KMS-11 (cell line): ENCODE results near the gene TRIM31.

Source experiments
- H2AFZ ChIP-seq: fragments of 200-600 bp; sonication (generic); 2 replicates; pipeline ENCODE4 v1.6.1; 2016; ENCODE audit warnings: antibody characterized with exemption, mixed run types, low read depth
- H3K27ac ChIP-seq: fragments of 200-600 bp; sonication (generic); 2 replicates; pipeline ENCODE4 v1.6.1; 2016; ENCODE audit warnings: mild to moderate bottlenecking, mixed run types
- H3K27me3 ChIP-seq: fragments of 200-600 bp; sonication (generic); 2 replicates; pipeline ENCODE4 v1.6.1; 2017; ENCODE audit warnings: mild to moderate bottlenecking, low read depth, mixed run types, moderate library complexity; ENCODE audit not compliant: insufficient read depth
- H3K36me3 ChIP-seq: fragments of 200-600 bp; sonication (generic); 2 replicates; pipeline ENCODE4 v1.6.1; 2017; ENCODE audit warnings: mild to moderate bottlenecking, mixed run types; ENCODE audit not compliant: insufficient read depth
- H3K4me1 ChIP-seq: fragments of 200-600 bp; sonication (generic); 2 replicates; pipeline ENCODE4 v1.6.1; 2016; ENCODE audit warnings: mild to moderate bottlenecking, low read depth, mixed run types; ENCODE audit not compliant: poor library complexity, severe bottlenecking
- H3K4me2 ChIP-seq: fragments of 200-600 bp; sonication (generic); 2 replicates; pipeline ENCODE4 v1.7.0; 2016; ENCODE audit warnings: mild to moderate bottlenecking, mixed run types
- H3K4me3 ChIP-seq: fragments of 200-600 bp; sonication (generic); IDR thresholded peaks from 2 replicates; pipeline ENCODE4 v1.6.1; 2017; ENCODE audit warnings: low read depth, low read length, mixed read lengths; ENCODE audit not compliant: insufficient read depth
- H3K79me2 ChIP-seq: fragments of 200-600 bp; sonication (generic); 2 replicates; pipeline ENCODE4 v1.6.1; 2016; ENCODE audit warnings: low read depth, mixed run types; ENCODE audit not compliant: insufficient read depth
- H3K9ac ChIP-seq: fragments of 200-600 bp; sonication (generic); 2 replicates; pipeline ENCODE4 v1.6.1; 2016; ENCODE audit warnings: mild to moderate bottlenecking, mixed run types
- H4K20me1 ChIP-seq: fragments of 200-600 bp; sonication (generic); 2 replicates; pipeline ENCODE4 v1.6.1; 2016; ENCODE audit warnings: mild to moderate bottlenecking, mixed run types; ENCODE audit not compliant: insufficient read depth
- TF ChIP-seq, protein P1 (sequence below): fragments of 200-600 bp; sonication (generic); conservative IDR thresholded peaks from 2 replicates; pipeline ENCODE4 v1.6.1; 2017; ENCODE audit warnings: low read depth, mild to moderate bottlenecking, antibody characterized with exemption, low read length, moderate library complexity, mixed read lengths

Gene TRIM31

DNA sequence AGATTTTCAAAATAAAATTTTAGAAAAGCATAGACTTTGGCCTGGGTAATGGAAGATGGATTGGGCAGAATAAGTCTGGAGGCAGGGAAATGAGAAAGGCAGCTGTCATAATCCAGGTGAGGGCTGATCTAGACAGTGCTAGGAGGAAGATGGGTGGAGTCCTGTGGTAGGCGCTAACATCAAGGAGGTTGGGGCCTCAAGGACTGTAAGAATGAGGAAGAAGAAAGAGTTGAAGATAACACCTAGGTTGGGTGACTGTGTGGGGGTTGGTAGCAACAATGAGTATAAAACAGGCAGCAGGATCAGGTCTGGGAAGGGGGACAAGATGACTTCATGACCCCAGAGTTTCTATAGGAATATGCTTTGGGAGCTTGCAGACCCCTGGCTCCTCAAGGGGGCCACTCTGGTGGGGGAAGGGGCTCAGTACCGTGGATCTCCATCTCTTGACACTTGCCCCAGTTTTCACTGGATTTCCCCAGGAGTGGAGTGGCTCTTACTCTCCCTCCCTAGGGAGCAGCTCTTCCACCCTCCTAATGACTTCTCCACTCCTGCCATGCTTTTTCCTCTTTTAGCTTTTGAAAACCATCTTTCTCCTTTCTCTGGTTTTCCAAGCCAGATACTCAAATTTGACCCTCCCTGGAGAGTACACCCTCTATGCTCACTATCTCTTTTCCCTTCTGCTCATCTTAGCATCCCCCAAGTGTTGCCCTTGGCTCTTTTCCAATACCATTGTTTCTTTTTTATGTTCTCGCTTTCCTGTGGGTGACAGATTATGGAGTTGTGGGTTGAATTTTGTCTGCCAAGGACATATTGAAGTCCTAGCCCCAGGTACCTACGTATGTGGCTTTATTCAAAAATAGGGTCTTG lies 14.8 kb downstream of the TRIM31 start:
- Histone ChIP-seq H3K4me2 (no peak overlapping the region), H2AFZ (no peak overlapping the region), H3K9ac (no peak overlapping the region), H3K36me3 (no peaks in the 10 kb centered on the region), H4K20me1 (no peaks in the 10 kb centered on the region), H3K27me3 (peaks cover 25% of the 10 kb centered on the region; the same call in 1 of the 2 replicates), H3K4me1 (peaks cover 24% of the 10 kb centered on the region), H3K27ac (no peak overlapping the region), H3K79me2 (no peaks in the 10 kb centered on the region), H3K4me3 (no peak overlapping the region)
- TF ChIP-seq, protein P1, sequence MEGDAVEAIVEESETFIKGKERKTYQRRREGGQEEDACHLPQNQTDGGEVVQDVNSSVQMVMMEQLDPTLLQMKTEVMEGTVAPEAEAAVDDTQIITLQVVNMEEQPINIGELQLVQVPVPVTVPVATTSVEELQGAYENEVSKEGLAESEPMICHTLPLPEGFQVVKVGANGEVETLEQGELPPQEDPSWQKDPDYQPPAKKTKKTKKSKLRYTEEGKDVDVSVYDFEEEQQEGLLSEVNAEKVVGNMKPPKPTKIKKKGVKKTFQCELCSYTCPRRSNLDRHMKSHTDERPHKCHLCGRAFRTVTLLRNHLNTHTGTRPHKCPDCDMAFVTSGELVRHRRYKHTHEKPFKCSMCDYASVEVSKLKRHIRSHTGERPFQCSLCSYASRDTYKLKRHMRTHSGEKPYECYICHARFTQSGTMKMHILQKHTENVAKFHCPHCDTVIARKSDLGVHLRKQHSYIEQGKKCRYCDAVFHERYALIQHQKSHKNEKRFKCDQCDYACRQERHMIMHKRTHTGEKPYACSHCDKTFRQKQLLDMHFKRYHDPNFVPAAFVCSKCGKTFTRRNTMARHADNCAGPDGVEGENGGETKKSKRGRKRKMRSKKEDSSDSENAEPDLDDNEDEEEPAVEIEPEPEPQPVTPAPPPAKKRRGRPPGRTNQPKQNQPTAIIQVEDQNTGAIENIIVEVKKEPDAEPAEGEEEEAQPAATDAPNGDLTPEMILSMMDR, result no peak

DNA sequence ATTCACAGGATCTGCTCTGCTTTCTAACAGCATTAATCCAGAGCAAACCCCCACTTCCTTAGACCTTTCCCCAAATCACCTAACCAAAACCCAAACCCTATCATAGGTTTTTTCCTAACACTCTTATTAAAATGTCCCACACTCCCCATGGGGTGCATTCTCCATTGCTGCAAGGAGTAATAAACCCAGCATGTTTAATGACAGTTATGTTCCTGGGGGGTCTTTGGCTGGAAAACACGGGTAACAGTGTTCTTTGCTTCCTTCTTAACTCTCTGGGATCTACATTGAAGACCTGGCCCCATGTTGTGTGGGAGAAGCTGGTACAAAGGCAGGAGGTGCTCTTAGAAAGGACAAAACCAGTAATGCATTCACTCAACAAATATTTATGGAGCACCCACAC lies 16.1 kb downstream of the TRIM31 start:
- no peaks in the 10 kb centered on the region for H3K36me3 ChIP-seq
- peaks cover 25% of the 10 kb centered on the region; the same call in 1 of the 2 replicates for H3K27me3 ChIP-seq
- H3K4me1 ChIP-seq, result peaks cover 16% of the 10 kb centered on the region
- H3K9ac ChIP-seq, result no peak overlapping the region
- H2AFZ ChIP-seq, result no peak overlapping the region
- H3K27ac ChIP-seq, result no peak overlapping the region
- no peaks in the 10 kb centered on the region for H3K79me2 ChIP-seq
- H4K20me1 ChIP-seq, result no peaks in the 10 kb centered on the region
- no peak overlapping the region for H3K4me3 ChIP-seq
- H3K4me2 ChIP-seq, result no peak overlapping the region
- TF ChIP-seq, protein P1, result no peak

DNA sequence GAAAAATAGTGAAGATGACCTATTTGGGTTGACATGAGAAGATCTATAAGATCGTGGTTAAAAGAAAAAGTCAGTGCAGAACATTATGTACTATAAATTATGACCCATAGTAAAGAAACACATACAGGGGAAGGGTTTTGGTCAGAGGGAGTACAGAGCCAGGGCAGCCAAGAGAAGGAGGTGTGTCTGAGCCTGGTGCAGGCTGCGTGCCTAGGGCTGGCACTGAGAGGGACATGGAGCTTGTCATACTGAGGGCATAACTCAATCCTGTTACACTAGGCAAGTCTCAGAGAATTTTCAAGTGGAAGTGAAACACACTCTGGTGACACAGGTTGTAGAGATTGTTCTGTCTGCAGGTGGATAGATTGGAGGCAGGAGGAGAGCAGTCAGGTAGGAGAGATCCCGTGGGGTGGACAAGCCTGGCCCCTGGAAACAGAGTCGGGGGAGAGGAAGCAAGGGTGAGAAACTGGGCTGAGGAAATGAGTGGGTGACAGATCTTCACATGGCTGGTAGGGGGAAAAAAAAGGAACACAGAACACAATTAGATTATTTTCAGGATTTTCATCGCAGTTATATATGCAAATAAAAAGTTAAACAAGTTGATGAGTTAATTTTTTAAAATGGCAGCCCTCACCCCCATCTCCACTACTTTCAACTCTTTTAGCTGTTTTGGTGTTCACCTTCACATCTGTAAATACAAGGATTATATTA lies 18.8 kb downstream of the TRIM31 start:
- H4K20me1 ChIP-seq, result no peaks in the 10 kb centered on the region
- no peak overlapping the region for H3K27ac ChIP-seq
- no peak overlapping the region for H3K4me3 ChIP-seq
- H3K36me3 ChIP-seq, result no peaks in the 10 kb centered on the region
- H3K27me3 ChIP-seq, result peaks cover under 1% of the 10 kb centered on the region; the same call in 1 of the 2 replicates
- no peak overlapping the region for H2AFZ ChIP-seq
- no peaks in the 10 kb centered on the region for H3K79me2 ChIP-seq
- no peak overlapping the region for H3K4me2 ChIP-seq
- TF ChIP-seq, protein P1, result no peak
- H3K4me1 ChIP-seq, result no peaks in the 10 kb centered on the region
- no peak overlapping the region for H3K9ac ChIP-seq

DNA sequence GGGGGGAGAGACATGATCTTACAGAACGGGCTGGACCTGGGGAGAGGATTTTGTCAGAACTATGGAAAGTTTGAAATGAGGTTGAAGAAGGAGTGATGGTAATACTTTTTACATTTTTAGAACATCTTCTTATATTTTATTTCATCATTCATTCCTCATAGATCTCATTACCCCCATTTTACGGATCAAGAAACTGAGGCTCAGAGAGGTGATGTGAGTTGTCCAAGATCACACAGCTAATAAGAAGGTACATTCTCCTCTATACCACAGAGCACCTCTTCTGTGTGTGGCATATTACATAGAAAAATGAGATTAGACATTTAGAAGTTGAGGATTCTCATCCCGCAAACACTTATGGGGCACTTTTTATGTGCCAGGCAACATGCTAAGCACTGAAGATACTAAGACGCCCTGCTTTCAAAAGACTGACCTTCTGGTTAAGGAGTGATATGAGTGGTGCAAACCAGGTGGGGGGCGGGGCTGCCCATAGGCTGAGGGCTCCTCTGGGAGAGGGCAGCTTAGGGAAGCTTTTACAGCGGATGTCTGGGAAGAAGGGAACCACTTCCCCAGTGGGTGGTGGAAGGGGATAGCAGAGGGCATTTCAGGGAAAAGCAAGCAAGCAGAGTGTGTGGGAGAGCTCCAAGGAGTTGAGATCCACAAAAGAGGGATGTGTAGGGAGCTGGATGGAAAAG lies 19.9 kb downstream of the TRIM31 start:
- TF ChIP-seq, protein P1, result no peak
- Histone ChIP-seq H3K27me3 (no peaks in the 10 kb centered on the region), H3K79me2 (no peaks in the 10 kb centered on the region), H3K4me3 (no peak overlapping the region), H3K9ac (no peak overlapping the region), H2AFZ (no peak overlapping the region), H3K4me1 (no peaks in the 10 kb centered on the region), H3K4me2 (no peak overlapping the region), H3K27ac (no peak overlapping the region), H3K36me3 (no peaks in the 10 kb centered on the region), H4K20me1 (no peaks in the 10 kb centered on the region)
